Measurements from ENCODE around the gene TOLLIP. TPM values are rescaled to one million over a fixed set of nuclear protein-coding genes. Genes with fewer than 3 reads are reported as not detected.
A peak's percentile ranks its signal among the peaks of the same experiment; 100 is the strongest.

Gene TOLLIP
- total and polyA plus RNA-seq, 2 of the 8 experiments (the other 6 are each of a cell fraction or from before 2014, with no cell fraction given), result 23.7 to 34.7 TPM

DNA sequence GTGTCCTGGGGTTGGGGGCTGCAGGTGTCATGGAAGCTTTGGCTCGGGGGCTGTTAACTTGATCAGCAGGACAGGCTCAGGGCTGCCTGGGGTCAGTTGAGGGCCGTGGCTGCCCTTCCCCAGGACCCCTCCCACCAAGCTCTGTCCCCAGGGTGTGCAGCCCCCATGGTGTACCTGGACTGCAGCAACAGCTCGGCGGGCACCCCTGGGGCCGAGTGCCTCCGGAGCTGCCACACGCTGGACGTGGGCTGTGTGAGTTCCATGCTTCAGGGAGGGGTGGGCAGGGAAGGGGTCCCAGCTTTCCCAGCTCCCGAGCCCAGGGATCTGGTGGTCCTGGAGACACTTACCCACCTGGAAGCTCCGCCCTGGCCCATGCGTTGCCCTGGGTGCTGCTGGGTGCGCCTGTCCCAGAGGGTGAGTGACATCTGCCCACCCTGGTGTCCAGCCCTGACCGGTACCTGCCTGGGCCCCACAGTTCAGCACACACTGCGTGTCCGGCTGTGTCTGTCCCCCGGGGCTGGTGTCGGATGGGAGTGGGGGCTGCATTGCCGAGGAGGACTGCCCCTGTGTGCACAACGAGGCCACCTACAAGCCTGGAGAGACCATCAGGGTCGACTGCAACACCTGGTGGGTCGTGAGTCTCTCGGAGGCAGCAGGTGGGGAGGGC is 75.2 kb downstream of the TOLLIP start:
- H3K27ac ChIP-seq (ENCODE audit: low read depth, low read length), result no peak overlapping the region
- H3K79me2 ChIP-seq (ENCODE audit: control insufficient read depth in 1 of 2, insufficient read depth in 2 of 2, low read length in 2 of 2), result no peaks in the 10 kb centered on the region
- no peaks in the 10 kb centered on the region for H3K79me1 ChIP-seq (ENCODE audit: low read depth, low read length)
- H3K27me3 ChIP-seq (replicated peaks in 1 of 4; ENCODE audit: control insufficient read depth in 3 of 4, extremely low read depth in 1 of 4, insufficient read depth in 3 of 4, low read length in 3 of 4), result no peaks in the 10 kb centered on the region
- no peak overlapping the region for H3K9ac ChIP-seq (replicated peaks in 1 of 4; ENCODE audit: extremely low read depth in 1 of 4, low read depth in 3 of 4, low read length in 3 of 4)
- H4K91ac ChIP-seq (replicated peaks; ENCODE audit: insufficient read length, low read length), result no peak overlapping the region
- no peak overlapping the region for H4K5ac ChIP-seq (ENCODE audit: insufficient read length, low read depth, low read length)
- H4K8ac ChIP-seq (ENCODE audit: extremely low read depth, insufficient read depth, low read length), result no peak overlapping the region; the same call in 1 of the 2 replicates
- no peak overlapping the region for H2BK12ac ChIP-seq (ENCODE audit: low read depth, low read length)
- H3K9me3 ChIP-seq (ENCODE audit: insufficient read depth in 2 of 2, low read depth in 1 of 2, low read length in 1 of 2), result no peaks in the 10 kb centered on the region; a peak in 1 of 4 replicates
- CTCF ChIA-PET (ENCODE audit: partially characterized antibody), result no interaction called here
- H3K23ac ChIP-seq (ENCODE audit: insufficient read length), result no peak overlapping the region
- no peak overlapping the region for H2BK15ac ChIP-seq (ENCODE audit: low read length)
- H3K4me3 ChIP-seq (ENCODE audit: extremely low read depth in 1 of 4, insufficient read depth in 2 of 4, low read depth in 3 of 4, low read length in 4 of 4), result no peak overlapping the region
- no peak overlapping the region for H3K4me2 ChIP-seq (ENCODE audit: insufficient read depth in 1 of 2, low read depth in 2 of 2, low read length in 2 of 2)
- 91% methylated on average over 18 of the region's 22 CpGs; no CpG with 5 or more reads in 1 of the 2 experiments for WGBS, 2 experiments (ENCODE audit: extremely low coverage in 1 of 2, insufficient coverage in 1 of 2, insufficient read length in 1 of 2, insufficient replicate concordance in 2 of 2, low coverage in 1 of 2, low lambda C conversion rate in 2 of 2, missing lambda C conversion rate in 1 of 2)
- H2AFZ ChIP-seq (ENCODE audit: low read length), result no peak overlapping the region
- H3K18ac ChIP-seq (ENCODE audit: extremely low read depth, low read length), result no peak overlapping the region
- no peaks in the 10 kb centered on the region for H3K23me2 ChIP-seq (ENCODE audit: low read depth, low read length)
- H3K4me1 ChIP-seq (replicated peaks in 1 of 4; ENCODE audit: control insufficient read depth in 3 of 4, insufficient read depth in 4 of 4, low read length in 3 of 4), result no peaks in the 10 kb centered on the region; a peak in 1 of 7 replicates
- no peak overlapping the region for H2BK20ac ChIP-seq (ENCODE audit: low read length)
- peaks cover 0 to 1% of the 10 kb centered on the region in 2 experiments for H4K20me1 ChIP-seq (replicated peaks in 1 of 2; ENCODE audit: control insufficient read depth in 1 of 2, insufficient read depth in 2 of 2, low read length in 2 of 2)
- no peak overlapping the region for H2AK5ac ChIP-seq (ENCODE audit: low read depth, low read length)
- H3K14ac ChIP-seq (ENCODE audit: insufficient read length), result no peak overlapping the region
- POLR2A ChIA-PET (ENCODE audit: partially characterized antibody), result no interaction called here
- no peak overlapping the region for H3K56ac ChIP-seq (replicated peaks; ENCODE audit: insufficient read length, low read depth, low read length)
- DNase-seq (ENCODE audit: low read depth in 1 of 2, low spot score in 2 of 2), result peak in 1 of 2 experiments; percentile 36
- no peak for FAIRE-seq
- H3K36me3 ChIP-seq (ENCODE audit: control insufficient read depth in 2 of 4, insufficient read depth in 4 of 4, low read length in 3 of 4), result no peaks in the 10 kb centered on the region
- H2BK5ac ChIP-seq (ENCODE audit: low read depth, low read length), result no peak overlapping the region
- no peak overlapping the region for H2BK120ac ChIP-seq (replicated peaks; ENCODE audit: low read depth, low read length)
- no peak overlapping the region for H3K4ac ChIP-seq (replicated peaks; ENCODE audit: insufficient read length, low read depth, low read length)
- TF ChIP-seq EP300 (IDR thresholded peaks at IDR 0.05; ENCODE audit: borderline replicate concordance in 1 of 2, low read depth in 2 of 2, low read length in 2 of 2), result no peak
- TF ChIP-seq POU5F1 (IDR thresholded peaks at IDR 0.05; ENCODE audit: low read depth, low read length), result no peak
- no peak for TF ChIP-seq YY1 (IDR thresholded peaks at IDR 0.05; ENCODE audit: low read depth, low read length)
- no peak for TF ChIP-seq SAP30 (IDR thresholded peaks at IDR 0.05; ENCODE audit: insufficient read depth, insufficient replicate concordance, low read length)
- no peak for TF ChIP-seq RNF2 (IDR thresholded peaks at IDR 0.05; ENCODE audit: borderline replicate concordance, low read depth, low read length, missing control alignments, poor library complexity, severe bottlenecking)
- TF ChIP-seq GTF2F1 (IDR thresholded peaks at IDR 0.05; ENCODE audit: borderline replicate concordance, low read depth, low read length), result no peak
- no peak for TF ChIP-seq RAD21 (IDR thresholded peaks at IDR 0.05 in 1 of 2, conservative IDR thresholded peaks at IDR 0.05 in 1 of 2; ENCODE audit: low read depth in 2 of 2, low read length in 2 of 2)
- TF ChIP-seq ASH2L (IDR thresholded peaks at IDR 0.05; ENCODE audit: low read length), result no peak
- TF ChIP-seq TAF1 (IDR thresholded peaks at IDR 0.05; ENCODE audit: low read depth, low read length), result no peak
- no peak for TF ChIP-seq FOSL1 (IDR thresholded peaks at IDR 0.05; ENCODE audit: insufficient read depth, low read depth, low read length)
- no peak for TF ChIP-seq KDM4A (IDR thresholded peaks at IDR 0.05; ENCODE audit: low read depth, low read length, severe bottlenecking)
- no peak for TF ChIP-seq GABPA (IDR thresholded peaks at IDR 0.05; ENCODE audit: borderline replicate concordance, insufficient read depth, low read length)
